ENCODE data around the gene PDIA4. TPM values are rescaled to one million over a fixed set of nuclear protein-coding genes. Genes with fewer than 3 reads are reported as not detected.
"Not testable (repeated sequence)": the region's sequence is repeated elsewhere in the genome, so short reads cannot be mapped to it uniquely, and the experiment has no call there.

The PDIA4 gene
- total RNA-seq, 1 experiment from 2014 or later: 183 TPM

- no peak for DNase-seq (ENCODE audit: low read depth)
Observed at GRCh38 chr7:149004405-149005370, 23.6 kb downstream of the PDIA4 start.

DNA sequence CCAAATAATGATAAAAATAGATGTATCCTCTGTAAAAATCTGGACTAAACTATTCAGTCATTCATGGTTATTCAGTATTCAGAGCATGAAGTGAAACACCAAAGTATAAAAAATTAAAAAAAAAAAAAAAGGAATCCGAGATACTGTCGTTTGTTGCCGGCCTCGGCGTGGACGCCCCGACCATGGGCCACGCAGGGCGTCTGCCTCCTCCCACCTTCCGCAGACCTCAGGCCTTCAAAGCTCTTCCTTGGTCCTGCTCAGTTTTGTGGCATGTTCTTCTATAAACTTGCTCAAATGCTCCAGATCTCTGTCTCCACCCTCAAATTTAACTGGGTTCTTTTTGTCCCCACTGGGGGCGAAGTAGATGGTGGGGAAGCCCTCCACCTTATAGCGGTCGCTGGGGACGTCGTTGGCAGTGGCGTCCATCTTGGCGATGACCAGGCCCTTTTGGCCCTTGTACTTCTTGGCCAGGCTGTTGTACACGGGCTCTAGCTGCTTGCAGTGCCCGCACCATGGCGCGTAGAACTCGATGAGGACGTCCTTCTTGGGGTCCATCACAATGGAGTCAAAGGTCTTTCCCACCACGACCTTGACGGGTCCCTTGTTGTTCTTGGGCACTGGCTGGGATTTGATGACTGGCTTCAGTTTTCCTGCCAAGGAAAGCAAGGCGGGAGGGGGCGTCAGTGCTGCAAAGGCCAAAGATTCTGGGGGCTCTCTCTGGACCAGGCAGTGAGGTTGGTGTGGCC is 24.6 kb downstream of the PDIA4 start:
- DNase-seq (ENCODE audit: low read depth): no peak

DNA sequence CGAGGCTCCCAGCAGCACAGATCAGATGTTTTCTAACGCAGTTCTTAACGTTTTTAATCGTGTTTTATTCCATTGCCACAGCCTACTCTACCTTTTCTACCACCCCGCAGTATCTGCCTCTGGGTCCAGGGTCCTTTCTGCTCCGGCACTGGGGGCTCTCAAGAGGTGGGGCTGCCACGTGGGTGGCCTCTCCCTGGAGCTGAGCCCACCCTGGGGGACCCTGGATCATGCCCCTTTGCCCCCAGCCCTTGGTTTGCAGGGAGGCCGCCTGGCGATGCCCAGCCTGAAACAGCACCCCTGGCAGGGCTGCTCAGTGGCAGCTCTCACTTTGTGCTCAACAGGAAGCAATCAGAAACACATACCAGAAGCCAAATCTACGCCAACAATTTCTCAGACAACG is 25.3 kb downstream of the PDIA4 start:
- no peak for DNase-seq (ENCODE audit: low read depth)

GRCh38 chr7:149002604-149003003 is 25.7 kb downstream of the PDIA4 start:
- DNase-seq (ENCODE audit: low read depth): no peak

DNA sequence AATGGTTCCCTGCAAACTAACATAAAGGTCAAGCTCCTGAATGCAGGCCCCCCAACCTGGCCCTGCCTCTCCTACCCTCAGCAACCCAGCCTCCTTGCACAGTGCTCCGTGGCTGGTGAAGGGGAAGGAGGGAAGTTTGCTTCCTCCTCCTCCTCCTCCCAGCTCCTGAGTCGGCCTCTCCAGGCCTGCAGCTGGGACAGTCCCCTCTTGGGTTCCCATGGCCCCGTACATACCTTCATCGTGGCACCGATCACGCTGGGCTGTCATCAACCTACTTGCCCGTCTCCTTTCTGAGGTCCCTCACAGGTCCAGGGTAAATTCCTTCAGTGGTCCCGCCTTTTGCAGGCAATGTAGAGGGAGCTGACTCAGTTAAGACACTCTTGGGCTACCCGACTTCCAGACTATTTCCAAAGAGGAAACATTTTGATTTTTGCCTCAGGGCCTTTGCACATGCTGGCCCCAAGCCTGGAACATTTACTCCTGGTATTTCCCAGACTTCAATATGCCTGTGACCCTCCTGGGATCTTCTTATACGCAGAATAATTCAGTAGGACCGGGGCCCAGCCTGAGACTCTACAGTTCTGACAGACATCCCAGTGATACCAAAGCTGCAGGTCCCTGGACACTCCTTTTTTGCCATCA is 26.8 kb downstream of the PDIA4 start:
- DNase-seq (ENCODE audit: low read depth): no peak

- DNase-seq (ENCODE audit: low read depth): no peak
Observed at GRCh38 chr7:149000961-149001360, 27.3 kb downstream of the PDIA4 start.

GRCh38 chr7:148999192-148999591 is 29.1 kb downstream of the PDIA4 start:
- DNase-seq (ENCODE audit: low read depth): no peak

DNA sequence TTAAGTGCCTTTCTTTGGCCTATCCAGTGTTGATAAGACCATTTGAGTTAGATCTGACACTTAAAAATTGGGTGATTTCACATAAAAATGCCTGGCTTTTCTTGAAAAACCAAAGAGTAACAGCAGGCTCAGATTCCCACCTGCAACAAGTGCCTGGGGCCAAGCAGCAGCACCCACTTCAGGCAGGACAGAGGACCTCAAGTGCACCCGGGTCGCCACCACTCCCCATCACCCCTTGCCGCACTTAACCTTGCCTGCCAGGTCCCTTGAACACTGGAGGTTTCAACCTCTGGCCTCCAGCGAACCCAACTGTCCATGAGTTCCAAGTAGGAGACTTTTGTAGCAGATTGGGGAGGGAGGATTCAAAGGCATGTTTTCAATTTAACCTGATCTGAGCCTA is 30.8 kb downstream of the PDIA4 start:
- no peak for DNase-seq (ENCODE audit: low read depth)

GRCh38 chr7:148994576-148994975 is 33.7 kb downstream of the PDIA4 start:
- DNase-seq (ENCODE audit: low read depth): no peak

GRCh38 chr7:148993193-148993592 is 35.1 kb downstream of the PDIA4 start:
- DNase-seq (ENCODE audit: low read depth): no peak

DNA sequence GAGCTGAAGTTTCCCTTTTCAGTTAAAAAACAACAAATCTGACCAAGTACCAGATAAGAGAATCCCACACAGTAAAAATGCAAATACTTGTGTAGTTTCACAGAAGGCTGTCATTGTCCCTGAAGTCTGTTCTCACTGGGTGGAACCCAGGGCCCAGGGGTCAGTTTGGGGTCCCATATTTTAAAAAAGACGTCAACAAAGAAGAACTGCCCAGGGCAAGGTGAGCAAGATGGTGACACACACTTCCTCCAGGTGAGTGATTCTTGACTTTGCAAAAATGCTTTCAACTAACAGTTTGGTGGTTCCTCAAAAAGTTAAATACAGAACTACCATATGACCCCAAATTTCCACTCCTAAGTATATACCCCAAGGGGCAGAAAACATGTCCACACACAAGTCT is 36.8 kb downstream of the PDIA4 start:
- no peak for DNase-seq (ENCODE audit: low read depth)

DNA sequence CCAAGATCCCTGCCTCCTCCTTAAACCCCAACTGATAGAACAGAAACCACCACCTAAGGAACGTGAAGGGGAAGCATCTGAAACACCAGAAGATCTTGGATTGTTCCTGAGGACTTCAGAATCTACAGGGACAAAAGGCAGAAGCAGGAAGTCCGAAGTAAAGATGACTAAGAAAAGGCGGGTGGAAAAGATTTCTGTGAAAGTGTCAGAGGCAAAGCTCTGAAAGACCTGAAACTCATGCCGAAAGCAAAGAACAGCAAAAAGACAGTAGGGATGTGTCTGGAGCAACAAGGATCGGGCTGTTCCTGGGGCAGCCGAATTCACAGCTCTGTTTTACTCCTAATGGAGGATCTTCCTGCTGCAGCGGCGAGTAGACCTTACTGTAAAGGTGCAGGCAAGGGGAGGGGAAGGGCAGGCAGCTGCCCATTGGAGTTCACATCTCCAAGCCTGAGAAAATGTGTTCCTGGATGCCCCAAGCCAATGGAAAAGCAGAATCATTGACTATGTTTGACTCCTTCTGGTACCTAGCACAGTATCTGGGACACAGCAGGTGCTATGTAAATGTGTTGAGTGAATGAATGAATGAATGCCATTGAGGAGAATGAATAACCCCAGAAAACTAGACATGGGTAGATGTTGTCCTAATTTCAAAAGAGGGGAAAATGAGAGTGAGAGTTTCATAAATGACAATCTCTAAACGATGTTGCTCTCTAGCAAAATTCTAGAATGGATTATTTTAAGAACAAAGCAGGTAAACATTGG is 40.4 kb downstream of the PDIA4 start:
- no peak for DNase-seq (ENCODE audit: low read depth)

- DNase-seq (ENCODE audit: low read depth): peak; percentile 83
Observed at GRCh38 chr7:148987010-148987750, 41.1 kb downstream of the PDIA4 start.

DNA sequence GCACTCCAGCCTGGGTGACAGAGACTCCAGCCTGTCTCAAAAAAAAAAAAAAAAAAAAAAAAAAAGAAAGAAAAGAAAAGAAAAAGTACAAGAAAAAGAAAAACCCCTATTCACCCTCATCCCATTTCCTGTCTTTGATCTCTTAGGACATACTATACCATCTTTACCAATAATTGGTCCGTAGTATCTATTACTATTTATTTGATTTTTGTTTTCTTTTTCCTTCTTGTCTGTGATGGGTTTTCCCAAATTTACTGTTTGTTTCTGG is 41.6 kb downstream of the PDIA4 start:
- no peak for DNase-seq (ENCODE audit: low read depth)

DNA sequence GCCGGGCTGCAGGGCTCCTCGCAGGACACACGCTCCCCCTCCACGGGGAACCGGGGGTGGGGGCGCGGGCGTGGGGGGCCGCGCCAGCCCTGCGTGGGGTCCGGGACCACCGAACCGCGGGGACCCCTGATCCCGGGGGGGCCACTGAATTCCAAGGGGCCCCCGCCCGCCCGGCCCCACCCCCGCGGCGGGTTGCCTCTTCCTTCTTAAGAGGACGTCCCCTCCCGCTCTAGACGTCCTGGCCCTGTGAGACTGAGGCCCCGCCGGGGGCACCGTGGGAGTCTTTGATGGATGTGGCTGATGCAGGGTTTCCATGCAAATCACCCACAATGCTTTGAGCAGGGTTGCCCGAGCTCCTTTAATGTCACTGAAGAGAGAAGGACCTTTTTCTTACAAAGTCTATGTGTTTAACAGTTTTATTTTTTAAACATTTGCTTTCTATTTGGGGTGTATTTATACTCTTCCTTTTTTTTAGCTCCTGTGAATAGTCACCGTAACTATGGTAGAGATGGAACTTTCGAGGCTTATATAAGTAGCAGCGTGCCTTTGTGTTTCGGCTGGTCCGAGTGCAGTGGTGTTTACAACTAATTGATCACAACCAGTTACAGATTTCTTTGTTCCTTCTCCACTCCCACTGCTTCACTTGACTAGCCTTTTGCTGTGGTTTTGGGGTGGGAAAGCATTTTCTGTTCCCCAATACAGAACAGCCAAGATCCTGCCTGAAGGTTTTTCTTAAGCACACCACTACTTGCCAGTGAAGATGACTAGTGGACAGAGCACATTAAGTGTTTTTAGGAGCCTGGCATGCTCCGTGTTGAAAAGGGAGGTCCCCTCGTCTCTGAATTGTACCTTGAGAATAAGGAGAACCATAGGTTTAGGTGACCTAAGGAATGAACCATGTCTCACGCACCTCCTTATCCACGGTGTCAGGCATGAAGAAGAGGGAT is 44.8 kb downstream of the PDIA4 start:
- DNase-seq (ENCODE audit: low read depth): peak; percentile 86

DNA sequence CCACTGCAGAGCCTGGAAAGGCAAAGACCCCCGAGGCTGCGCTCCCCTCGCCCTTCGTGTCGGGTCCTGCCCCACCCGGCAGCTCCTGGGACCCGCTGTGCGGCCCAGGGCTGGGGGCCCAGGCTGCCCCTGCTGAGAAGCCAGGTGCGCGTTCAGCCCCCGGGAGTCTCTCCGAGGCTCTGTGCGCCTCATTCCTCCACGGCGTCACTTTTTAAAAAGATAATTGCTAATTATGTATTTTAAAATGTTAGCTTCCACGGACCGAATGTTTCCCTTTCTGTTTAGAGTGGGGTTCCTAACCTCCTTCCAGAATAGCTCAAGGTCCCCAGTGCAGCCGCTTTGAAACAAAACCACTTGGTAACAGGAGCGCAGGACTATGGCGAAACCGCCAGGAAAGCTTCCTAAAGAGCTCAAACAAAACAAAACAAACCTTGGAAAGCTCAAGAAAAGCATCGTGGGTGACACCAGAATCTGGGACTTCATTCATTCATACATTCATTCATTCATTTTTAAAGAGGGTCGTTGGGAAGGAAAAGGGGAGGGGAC is 45.6 kb downstream of the PDIA4 start:
- DNase-seq (ENCODE audit: low read depth): peak; percentile 40

- DNase-seq (ENCODE audit: low read depth): no peak
Observed at GRCh38 chr7:148979827-148980226, 48.5 kb downstream of the PDIA4 start.

DNA sequence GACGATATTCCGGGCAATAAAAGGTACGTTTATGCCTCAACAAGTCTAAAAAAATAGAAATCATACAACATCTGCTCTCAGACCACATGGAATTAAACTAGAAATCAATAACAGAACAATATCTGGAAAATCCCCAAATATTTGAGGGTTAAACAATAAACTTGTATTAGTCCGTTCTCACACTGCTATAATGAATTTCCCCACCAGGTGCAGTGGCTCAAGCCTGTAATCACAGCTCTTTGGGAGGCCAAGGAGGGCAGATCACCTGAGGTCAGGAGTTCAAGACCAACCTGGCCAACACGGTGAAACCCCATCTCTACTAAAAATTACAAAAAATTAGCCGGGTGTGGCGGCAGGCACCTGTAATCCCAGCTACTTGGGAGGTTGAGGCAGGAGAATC is 49.2 kb downstream of the PDIA4 start:
- not testable (repeated sequence) for DNase-seq (ENCODE audit: low read depth)

- no peak for DNase-seq (ENCODE audit: low read depth)
Observed at GRCh38 chr7:148978091-148978490, 50.2 kb downstream of the PDIA4 start.
